K562 (cell line): ENCODE data around the gene GEMIN7. TPM values are rescaled to one million over a fixed set of nuclear protein-coding genes. Genes with fewer than 3 reads are reported as not detected.

Source experiments
- ATF1 ChIP-seq, 2 experiments: fragments of 450-650 bp in 1 of 2; IDR thresholded peaks; 2 replicates each; pipeline ENCODE4 v1.6.1; 2016; ENCODE audit warnings: missing compliant biosample characterization in 1 of 2, missing genetic modification characterization in 1 of 2
- CBFB ChIP-seq: sonication (generic); formaldehyde crosslinking; IDR thresholded peaks from 2 replicates; pipeline ENCODE4 v1.4.0; 2020; ENCODE audit warnings: mild to moderate bottlenecking, missing genetic modification reagents
- CBX8 ChIP-seq: fragments of 200-600 bp; sonication (generic); IDR thresholded peaks from 2 replicates; pipeline ENCODE4 v1.6.1; 2012; ENCODE audit warnings: borderline replicate concordance, mixed run types, low read depth, mild to moderate bottlenecking, moderate library complexity, mixed read lengths, low read length, control low read depth, inconsistent platforms; ENCODE audit not compliant: poor library complexity, severe bottlenecking; ENCODE audit errors: extremely low read depth
- DNMT1 ChIP-seq: fragments of 450-650 bp; IDR thresholded peaks from 2 replicates; pipeline ENCODE4 v1.6.1; 2016; ENCODE audit warnings: antibody characterized with exemption, mild to moderate bottlenecking
- FOXJ3 ChIP-seq: sonication (generic); formaldehyde crosslinking; IDR thresholded peaks from 2 replicates; pipeline ENCODE4 v1.4.0; 2020; ENCODE audit warnings: mild to moderate bottlenecking, missing genetic modification reagents
- JUN ChIP-seq, 2 experiments: sonication (generic) in 1 of 2; formaldehyde crosslinking in 1 of 2; IDR thresholded peaks; 2 replicates each; pipeline versions ENCODE4 v1.6.1 to v1.8.0; 2012 to 2022; ENCODE audit warnings: borderline replicate concordance in 2 of 2, mild to moderate bottlenecking in 2 of 2, improper control_type of control experiment in 1 of 2, low read depth in 1 of 2, low read length in 1 of 2, missing genetic modification reagents in 1 of 2
- LARP7 ChIP-seq: fragments of 450-650 bp; IDR thresholded peaks from 2 replicates; pipeline ENCODE4 v1.6.1; 2016
- MNT ChIP-seq, 2 experiments: fragments of 450-650 bp; conservative IDR thresholded peaks; 2 replicates each; pipeline ENCODE4 v1.6.1; 2017; ENCODE audit warnings: mild to moderate bottlenecking in 2 of 2, moderate library complexity in 2 of 2
- MXI1 ChIP-seq: IDR thresholded peaks from 2 replicates; pipeline ENCODE4 v1.6.1; 2011; ENCODE audit warnings: low read depth, mild to moderate bottlenecking, improper control_type of control experiment, low read length
- PCBP1 ChIP-seq: fragments of 200-400 bp; formaldehyde crosslinking; IDR thresholded peaks from 2 replicates; pipeline ENCODE4 v1.6.1; 2018; ENCODE audit warnings: mild to moderate bottlenecking, low read depth, low read length; ENCODE audit not compliant: poor library complexity, severe bottlenecking
- RBM34 ChIP-seq: fragments of 200-400 bp; formaldehyde crosslinking; IDR thresholded peaks from 2 replicates; pipeline ENCODE4 v1.6.1; 2018; ENCODE audit warnings: low read length, borderline replicate concordance; ENCODE audit not compliant: insufficient read depth
- SOX6 ChIP-seq: fragments of 450-650 bp; IDR thresholded peaks from 2 replicates; pipeline ENCODE4 v1.6.1; 2014; ENCODE audit warnings: mild to moderate bottlenecking
- ZNF146 ChIP-seq: IDR thresholded peaks from one replicate; pipeline ENCODE4 v1.6.1; 2018; ENCODE audit warnings: missing compliant biosample characterization; ENCODE audit not compliant: unreplicated experiment
- polyA plus RNA-seq, 8 experiments: library from polyadenylated mRNA; depleted of rRNA in 4 of 8; stranded (reverse) in 5 of 8; unstranded in 3 of 8; fragments of >200 nt; fragmentation: Nextera tagmentation in 2 of 8; fragmentation: Illumina TruSeq in 1 of 8; extraction: Ambion mirVana in 2 of 8; extraction: Trizol in 1 of 8; gene quantifications; 2 replicates each; pipeline versions ENCODE4 v1.2.1 to v1.2.3, GENCODE V29; 2011 to 2014; ENCODE audit warnings: inconsistent platforms in 1 of 8, missing spikeins in 1 of 8
- total RNA-seq, 7 experiments: library from RNA; depleted of rRNA in 6 of 7; stranded (reverse); fragments of >200 nt in 6 of 7; fragmentation: Illumina TruSeq in 2 of 7; extraction: Trizol in 2 of 7; gene quantifications; 2 replicates each; pipeline versions ENCODE4 v1.2.1 to v1.2.3, GENCODE V29; 2011 to 2021; ENCODE audit warnings: low replicate concordance in 1 of 7
- TF ChIP-seq, protein P1 (sequence below): fragments of 450-650 bp; IDR thresholded peaks from 2 replicates; pipeline ENCODE4 v1.6.1; 2016; ENCODE audit warnings: mild to moderate bottlenecking
- TF ChIP-seq, protein P2 (sequence below): fragments of 450-650 bp; IDR thresholded peaks from 2 replicates; pipeline ENCODE4 v1.6.1; 2016; ENCODE audit warnings: antibody characterized with exemption
- TF ChIP-seq, protein P3 (sequence below): fragments of 250-450 bp; sonication (Bioruptor Pico); IDR thresholded peaks from 2 replicates; pipeline ENCODE4 v1.9.0; 2021; ENCODE audit warnings: mild to moderate bottlenecking, inconsistent platforms
- TF ChIP-seq, protein P4 (sequence below): fragments of 250-450 bp; sonication (Bioruptor Pico); IDR thresholded peaks from 2 replicates; pipeline ENCODE4 v1.8.0; 2022; ENCODE audit warnings: moderate library complexity, mild to moderate bottlenecking, inconsistent platforms

GEMIN7 gene
- total and polyA plus RNA-seq, 9 of the 15 experiments (the other 6 are each of a cell fraction or from before 2014, with no cell fraction given): 23.1 to 124 (median 54.9) TPM

GRCh38 chr19:45076029-45076850, 2.8 kb upstream of the GEMIN7 start, which contains the start of gene ZNF296 (continued):
- TF ChIP-seq, protein P1, sequence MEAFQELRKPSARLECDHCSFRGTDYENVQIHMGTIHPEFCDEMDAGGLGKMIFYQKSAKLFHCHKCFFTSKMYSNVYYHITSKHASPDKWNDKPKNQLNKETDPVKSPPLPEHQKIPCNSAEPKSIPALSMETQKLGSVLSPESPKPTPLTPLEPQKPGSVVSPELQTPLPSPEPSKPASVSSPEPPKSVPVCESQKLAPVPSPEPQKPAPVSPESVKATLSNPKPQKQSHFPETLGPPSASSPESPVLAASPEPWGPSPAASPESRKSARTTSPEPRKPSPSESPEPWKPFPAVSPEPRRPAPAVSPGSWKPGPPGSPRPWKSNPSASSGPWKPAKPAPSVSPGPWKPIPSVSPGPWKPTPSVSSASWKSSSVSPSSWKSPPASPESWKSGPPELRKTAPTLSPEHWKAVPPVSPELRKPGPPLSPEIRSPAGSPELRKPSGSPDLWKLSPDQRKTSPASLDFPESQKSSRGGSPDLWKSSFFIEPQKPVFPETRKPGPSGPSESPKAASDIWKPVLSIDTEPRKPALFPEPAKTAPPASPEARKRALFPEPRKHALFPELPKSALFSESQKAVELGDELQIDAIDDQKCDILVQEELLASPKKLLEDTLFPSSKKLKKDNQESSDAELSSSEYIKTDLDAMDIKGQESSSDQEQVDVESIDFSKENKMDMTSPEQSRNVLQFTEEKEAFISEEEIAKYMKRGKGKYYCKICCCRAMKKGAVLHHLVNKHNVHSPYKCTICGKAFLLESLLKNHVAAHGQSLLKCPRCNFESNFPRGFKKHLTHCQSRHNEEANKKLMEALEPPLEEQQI: no peak
- TF ChIP-seq CBFB (CRISPR knock-in tag): no peak
- TF ChIP-seq ZNF146 (CRISPR knock-in tag): no peak
- peak; percentile 81 to 89 for TF ChIP-seq MNT (conservative IDR thresholded peaks at IDR 0.05)
- no peak for TF ChIP-seq LARP7
- TF ChIP-seq JUN (IDR thresholded peaks at IDR 0.05; ENCODE audit: borderline replicate concordance, low read depth, low read length): no peak
- TF ChIP-seq JUN (CRISPR knock-in tag; IDR thresholded peaks at IDR 0.05; ENCODE audit: borderline replicate concordance): 0 out of 2 replicates have a peak, but pooled peaks have one; percentile 21
- TF ChIP-seq, protein P2, sequence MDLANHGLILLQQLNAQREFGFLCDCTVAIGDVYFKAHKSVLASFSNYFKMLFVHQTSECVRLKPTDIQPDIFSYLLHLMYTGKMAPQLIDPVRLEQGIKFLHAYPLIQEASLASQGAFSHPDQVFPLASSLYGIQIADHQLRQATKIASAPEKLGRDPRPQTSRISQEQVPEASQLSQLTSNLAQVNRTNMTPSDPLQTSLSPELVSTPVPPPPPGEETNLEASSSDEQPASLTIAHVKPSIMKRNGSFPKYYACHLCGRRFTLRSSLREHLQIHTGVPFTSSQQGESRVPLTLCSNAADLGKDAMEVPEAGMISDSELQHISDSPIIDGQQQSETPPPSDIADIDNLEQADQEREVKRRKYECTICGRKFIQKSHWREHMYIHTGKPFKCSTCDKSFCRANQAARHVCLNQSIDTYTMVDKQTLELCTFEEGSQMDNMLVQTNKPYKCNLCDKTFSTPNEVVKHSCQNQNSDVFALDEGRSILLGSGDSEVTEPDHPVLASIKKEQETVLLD: 0 out of 2 replicates have a peak, but pooled peaks have one; percentile 25
- TF ChIP-seq CBX8: no peak
- peak; percentile 48; the same call in 1 of the 2 replicates for TF ChIP-seq SOX6
- TF ChIP-seq PCBP1: no peak
- TF ChIP-seq RBM34: no peak
- no peak for TF ChIP-seq FOXJ3
- TF ChIP-seq, protein P3, sequence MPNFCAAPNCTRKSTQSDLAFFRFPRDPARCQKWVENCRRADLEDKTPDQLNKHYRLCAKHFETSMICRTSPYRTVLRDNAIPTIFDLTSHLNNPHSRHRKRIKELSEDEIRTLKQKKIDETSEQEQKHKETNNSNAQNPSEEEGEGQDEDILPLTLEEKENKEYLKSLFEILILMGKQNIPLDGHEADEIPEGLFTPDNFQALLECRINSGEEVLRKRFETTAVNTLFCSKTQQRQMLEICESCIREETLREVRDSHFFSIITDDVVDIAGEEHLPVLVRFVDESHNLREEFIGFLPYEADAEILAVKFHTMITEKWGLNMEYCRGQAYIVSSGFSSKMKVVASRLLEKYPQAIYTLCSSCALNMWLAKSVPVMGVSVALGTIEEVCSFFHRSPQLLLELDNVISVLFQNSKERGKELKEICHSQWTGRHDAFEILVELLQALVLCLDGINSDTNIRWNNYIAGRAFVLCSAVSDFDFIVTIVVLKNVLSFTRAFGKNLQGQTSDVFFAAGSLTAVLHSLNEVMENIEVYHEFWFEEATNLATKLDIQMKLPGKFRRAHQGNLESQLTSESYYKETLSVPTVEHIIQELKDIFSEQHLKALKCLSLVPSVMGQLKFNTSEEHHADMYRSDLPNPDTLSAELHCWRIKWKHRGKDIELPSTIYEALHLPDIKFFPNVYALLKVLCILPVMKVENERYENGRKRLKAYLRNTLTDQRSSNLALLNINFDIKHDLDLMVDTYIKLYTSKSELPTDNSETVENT: peak; percentile 61; the same call in 1 of the 2 replicates
- TF ChIP-seq ATF1 (CRISPR knock-in tag; IDR thresholded peaks at IDR 0.05): no peak
- peak; percentile 76 for TF ChIP-seq ATF1 (tag; IDR thresholded peaks at IDR 0.05)
- TF ChIP-seq, protein P4, sequence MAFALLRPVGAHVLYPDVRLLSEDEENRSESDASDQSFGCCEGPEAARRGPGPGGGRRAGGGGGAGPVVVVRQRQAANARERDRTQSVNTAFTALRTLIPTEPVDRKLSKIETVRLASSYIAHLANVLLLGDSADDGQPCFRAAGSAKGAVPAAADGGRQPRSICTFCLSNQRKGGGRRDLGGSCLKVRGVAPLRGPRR (CRISPR knock-in tag): no peak
- TF ChIP-seq MXI1: peak; percentile 90
- TF ChIP-seq DNMT1: no peak
